B cell (primary cell): ENCODE measurements around the gene SLC9C1. TPM values are rescaled to one million over a fixed set of nuclear protein-coding genes. Genes with fewer than 3 reads are reported as not detected.
"Not testable (repeated sequence)": the region's sequence is repeated elsewhere in the genome, so short reads cannot be mapped to it uniquely, and the experiment has no call there.

ENCODE experiments used
- ATAC-seq: fragments of 200-7000 bp; cut with Tn5 transposase; one replicate; pipeline ENCODE4 v1.10.0; 2021; ENCODE audit warnings: low read depth, mild to moderate bottlenecking, moderate number of reproducible peaks, moderate library complexity
- CTCF ChIA-PET: fragments of 350-600 bp; sonication (Branson Sonifier 250); formaldehyde crosslinking; loops from one replicate; lab custom pipeline; 2021; ENCODE audit warnings: antibody characterized with exemption, inconsistent platforms; lab: Charles Lee
- POLR2A ChIA-PET: fragments of 350-600 bp; sonication (Branson Sonifier 250); formaldehyde crosslinking; loops from one replicate; lab custom pipeline; 2021; ENCODE audit warnings: antibody characterized with exemption; lab: Charles Lee
- DNase-seq: peaks from one replicate; pipeline ENCODE4 v3.0.0; 2013
- H2AFZ ChIP-seq: 2 replicates; pipeline ENCODE4 v1.6.1; 2012; ENCODE audit warnings: mild to moderate bottlenecking, low read depth, low read length; ENCODE audit not compliant: insufficient read depth, poor library complexity, severe bottlenecking
- H3K27ac ChIP-seq, 2 donors: 1 replicate in 1 of 2; 2 replicates in 1 of 2; pipeline ENCODE4 v1.5.1; 2012 to 2013; ENCODE audit warnings: low read length in 2 of 2, mild to moderate bottlenecking in 2 of 2, moderate library complexity in 1 of 2
- H3K27me3 ChIP-seq, 4 experiments: fragments of 200-600 bp in 1 of 4; sonication (generic) in 1 of 4; replicated peaks in 1 of 4; 1 replicate in 2 of 4; 2 replicates in 2 of 4; pipeline versions ENCODE4 v1.6.1 to v1.7.0; 2013 to 2016; ENCODE audit warnings: low read length in 3 of 4, mild to moderate bottlenecking in 2 of 4, mixed read lengths in 1 of 4, moderate library complexity in 1 of 4; ENCODE audit not compliant: insufficient read depth in 4 of 4, control insufficient read depth in 3 of 4; ENCODE audit errors: control extremely low read depth in 1 of 4
- H3K36me3 ChIP-seq, 2 experiments: replicated peaks in 1 of 2; 1 replicate in 1 of 2; 2 replicates in 1 of 2; pipeline versions ENCODE4 v1.6.1 to v1.7.1; 2013; ENCODE audit warnings: low read length in 1 of 2; ENCODE audit not compliant: insufficient read depth in 2 of 2, control insufficient read depth in 1 of 2; ENCODE audit errors: control extremely low read depth in 1 of 2, extremely low read depth in 1 of 2
- H3K4me1 ChIP-seq, 2 donors: fragments of 200-600 bp in 1 of 2; sonication (generic) in 1 of 2; 1 replicate in 1 of 2; 2 replicates in 1 of 2; pipeline versions ENCODE4 v1.5.1 to v1.6.1; 2013 to 2017; ENCODE audit warnings: low read length in 2 of 2; ENCODE audit not compliant: control insufficient read depth in 2 of 2, insufficient read depth in 2 of 2
- H3K4me2 ChIP-seq: replicated peaks from 2 replicates; pipeline ENCODE3; 2012; ENCODE audit warnings: mild to moderate bottlenecking, low read depth, low read length; ENCODE audit not compliant: poor library complexity, severe bottlenecking
- H3K4me3 ChIP-seq, 5 experiments: fragments of 200-600 bp in 1 of 5; sonication (generic) in 1 of 5; 1 replicate in 3 of 5; 2 replicates in 2 of 5; pipeline versions ENCODE4 v1.5.1 to v1.7.0; 2011 to 2016; ENCODE audit warnings: low read length in 4 of 5, mild to moderate bottlenecking in 4 of 5, low read depth in 2 of 5, control low read depth in 1 of 5, moderate library complexity in 1 of 5; ENCODE audit not compliant: insufficient read depth in 1 of 5; ENCODE audit errors: control extremely low read depth in 1 of 5, extremely low read depth in 1 of 5
- H3K79me2 ChIP-seq: fragments of 200-600 bp; sonication (generic); one replicate; pipeline ENCODE4 v1.6.0; 2016; ENCODE audit warnings: low read length; ENCODE audit not compliant: control insufficient read depth, insufficient read depth
- H3K9ac ChIP-seq: fragments of 200-600 bp; sonication (generic); 2 replicates; pipeline ENCODE4 v1.6.1; 2017; ENCODE audit warnings: mild to moderate bottlenecking, low read length, moderate library complexity
- H3K9me3 ChIP-seq, 3 donors: one replicate each; pipeline versions ENCODE4 v1.6.1 to v1.7.1; 2013; ENCODE audit warnings: low read length in 2 of 3; ENCODE audit not compliant: control insufficient read depth in 2 of 3, insufficient read depth in 1 of 3; ENCODE audit errors: control extremely low read depth in 1 of 3
- H4K20me1 ChIP-seq: 2 replicates; pipeline ENCODE4 v1.6.0; 2012; ENCODE audit warnings: mild to moderate bottlenecking, low read length; ENCODE audit not compliant: insufficient read depth, control insufficient read depth, poor library complexity, severe bottlenecking
- H3K27ac Mint-ChIP-seq: one replicate; pipeline ENCODE4 v1.8.0; 2021; ENCODE audit warnings: mixed read lengths
- H3K27me3 Mint-ChIP-seq: one replicate; pipeline ENCODE4 v1.8.0; 2021; ENCODE audit warnings: mixed read lengths
- H3K4me1 Mint-ChIP-seq: one replicate; pipeline ENCODE4 v1.8.0; 2021; ENCODE audit warnings: mixed read lengths
- H3K4me3 Mint-ChIP-seq: one replicate; pipeline ENCODE4 v1.8.0; 2021; ENCODE audit warnings: mixed read lengths
- H3K9me3 Mint-ChIP-seq: one replicate; pipeline ENCODE4 v1.8.0; 2022; ENCODE audit warnings: mixed read lengths; ENCODE audit not compliant: insufficient read depth
- EZH2 ChIP-seq: IDR thresholded peaks from 2 replicates; pipeline ENCODE4 v1.6.1; 2012; ENCODE audit warnings: borderline replicate concordance, low read depth, mild to moderate bottlenecking, moderate library complexity, low read length; ENCODE audit not compliant: insufficient read depth, poor library complexity, severe bottlenecking
- WGBS: methylation state at CpG from one replicate; pipeline ENCODE4 v1.1.5; 2013; ENCODE audit warnings: missing lambda C conversion rate; ENCODE audit not compliant: insufficient coverage; 5-methylcytosine and 5-hydroxymethylcytosine counted together
- intact Hi-C: fragments of 100-400 bp; cut with micrococcal nuclease; formaldehyde crosslinking; loops from one replicate; pipeline ENCODE4 v1.10.0; 2022
- polyA plus RNA-seq: library from polyadenylated mRNA; depleted of rRNA; stranded (reverse); fragments of >200 nt; gene quantifications from 2 replicates; pipeline ENCODE4 v1.2.3, GENCODE V29; 2012
- total RNA-seq, 2 donors: library from RNA; stranded (reverse); fragments of 120-200 nt in 1 of 2; gene quantifications; 1 replicate in 1 of 2; 2 replicates in 1 of 2; pipeline versions ENCODE4 v1.2.3 to v1.2.4, GENCODE V29; 2013 to 2022
- TF ChIP-seq, protein P1 (sequence below): fragments of 200-600 bp; IDR thresholded peaks from one replicate; pipeline ENCODE4 v1.8.0; 2022; ENCODE audit warnings: antibody characterized with exemption, mild to moderate bottlenecking

SLC9C1 gene
- total and polyA plus RNA-seq, 2 donors (not counting 1 experiment from before 2014, with no cell fraction given) = 0.07 to 0.49 TPM

DNA sequence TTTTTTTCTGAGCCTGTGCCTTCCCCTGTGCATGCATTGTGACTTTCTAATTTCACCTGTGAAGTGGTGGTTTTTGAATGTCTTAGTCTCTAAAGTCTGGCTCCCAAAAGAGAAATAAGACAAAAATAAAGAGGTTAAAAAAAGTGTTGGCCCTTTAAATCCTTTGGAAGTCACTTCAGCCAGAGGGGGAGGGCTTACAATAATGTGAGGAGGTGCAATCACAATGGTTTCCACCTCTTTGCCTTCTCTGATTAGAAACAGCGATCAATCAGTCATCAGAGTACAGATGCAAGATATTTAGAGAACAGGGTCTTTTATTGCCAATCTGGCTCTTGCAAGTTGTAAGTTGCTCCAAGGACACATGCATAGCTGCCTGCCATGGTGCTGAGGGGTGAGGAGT lies 96.9 kb downstream of the SLC9C1 start:
- Histone ChIP-seq H3K4me2 (no peak overlapping the region), H3K4me1 (no peaks in the 10 kb centered on the region), H3K27me3 (no peaks in the 10 kb centered on the region), H3K79me2 (no peaks in the 10 kb centered on the region), H3K4me3 (no peak overlapping the region), H3K9me3 (peaks cover 2 to 15% (median 14%) of the 10 kb centered on the region in 3 donors), H3K36me3 (no peaks in the 10 kb centered on the region), H4K20me1 (no peaks in the 10 kb centered on the region), H3K27ac (no peak overlapping the region), H2AFZ (no peak overlapping the region), H3K9ac (no peak overlapping the region)
- H3K9me3 Mint-ChIP-seq = peaks cover 6% of the 10 kb centered on the region
- no peaks in the 10 kb centered on the region for H3K27me3 Mint-ChIP-seq
- no peak for DNase-seq
- intact Hi-C loops = no loop called here
- no peak for ATAC-seq
- ChIA-PET POLR2A (no interaction called here), CTCF (interaction anchor here (0.5 kb wide), 1 partner anchor 837 kb away, joined by 3 read pairs; no protein-coding TSS in a partner anchor)
- TF ChIP-seq, protein P1, sequence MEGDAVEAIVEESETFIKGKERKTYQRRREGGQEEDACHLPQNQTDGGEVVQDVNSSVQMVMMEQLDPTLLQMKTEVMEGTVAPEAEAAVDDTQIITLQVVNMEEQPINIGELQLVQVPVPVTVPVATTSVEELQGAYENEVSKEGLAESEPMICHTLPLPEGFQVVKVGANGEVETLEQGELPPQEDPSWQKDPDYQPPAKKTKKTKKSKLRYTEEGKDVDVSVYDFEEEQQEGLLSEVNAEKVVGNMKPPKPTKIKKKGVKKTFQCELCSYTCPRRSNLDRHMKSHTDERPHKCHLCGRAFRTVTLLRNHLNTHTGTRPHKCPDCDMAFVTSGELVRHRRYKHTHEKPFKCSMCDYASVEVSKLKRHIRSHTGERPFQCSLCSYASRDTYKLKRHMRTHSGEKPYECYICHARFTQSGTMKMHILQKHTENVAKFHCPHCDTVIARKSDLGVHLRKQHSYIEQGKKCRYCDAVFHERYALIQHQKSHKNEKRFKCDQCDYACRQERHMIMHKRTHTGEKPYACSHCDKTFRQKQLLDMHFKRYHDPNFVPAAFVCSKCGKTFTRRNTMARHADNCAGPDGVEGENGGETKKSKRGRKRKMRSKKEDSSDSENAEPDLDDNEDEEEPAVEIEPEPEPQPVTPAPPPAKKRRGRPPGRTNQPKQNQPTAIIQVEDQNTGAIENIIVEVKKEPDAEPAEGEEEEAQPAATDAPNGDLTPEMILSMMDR = no peak
- no peak for TF ChIP-seq EZH2
- no peaks in the 10 kb centered on the region for H3K4me1 Mint-ChIP-seq
- no CpG with 5 or more reads among the region's 1 CpG for WGBS
- no peak overlapping the region for H3K4me3 Mint-ChIP-seq
- H3K27ac Mint-ChIP-seq = no peak overlapping the region

DNA sequence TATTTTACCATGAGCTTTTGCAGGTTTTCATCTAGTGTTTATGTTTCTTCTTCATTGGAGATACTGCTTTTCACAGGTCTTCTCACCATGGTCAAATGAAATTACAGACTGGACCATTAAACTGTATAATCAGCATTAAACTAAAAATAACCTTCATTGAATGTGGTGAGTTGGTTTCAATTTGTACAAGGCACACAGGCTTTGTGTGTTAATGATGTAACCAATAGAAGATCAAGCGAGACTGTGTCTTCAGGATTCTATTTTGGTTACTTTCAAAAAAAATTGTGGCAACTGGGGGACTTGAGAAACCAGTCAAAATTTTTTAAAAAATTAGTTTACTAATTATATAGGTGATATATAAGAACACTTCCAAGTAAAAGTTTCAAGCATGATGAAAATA lies 106.7 kb downstream of the SLC9C1 start:
- Histone ChIP-seq H3K4me3 (no peak overlapping the region), H3K9ac (no peak overlapping the region), H3K36me3 (no peaks in the 10 kb centered on the region), H2AFZ (no peak overlapping the region), H3K4me1 (no peaks in the 10 kb centered on the region), H4K20me1 (no peaks in the 10 kb centered on the region), H3K27ac (no peak overlapping the region), H3K79me2 (no peaks in the 10 kb centered on the region), H3K4me2 (no peak overlapping the region), H3K27me3 (peaks cover 0 to 3% (median 0%) of the 10 kb centered on the region in 4 experiments), H3K9me3 (peaks cover 0 to 4% (median 1%) of the 10 kb centered on the region in 3 donors)
- WGBS = no CpG with 5 or more reads among the region's 1 CpG
- ATAC-seq (no peak), DNase-seq (no peak)
- CTCF ChIA-PET = no interaction called here
- peaks cover 6% of the 10 kb centered on the region for H3K9me3 Mint-ChIP-seq
- peaks cover 3% of the 10 kb centered on the region for H3K27me3 Mint-ChIP-seq
- no peak overlapping the region for H3K27ac Mint-ChIP-seq
- H3K4me3 Mint-ChIP-seq = no peak overlapping the region
- POLR2A ChIA-PET = no interaction called here
- TF ChIP-seq EZH2 = no peak
- TF ChIP-seq, protein P1 = no peak
- intact Hi-C loops = no loop called here
- H3K4me1 Mint-ChIP-seq = peaks cover 2% of the 10 kb centered on the region

DNA sequence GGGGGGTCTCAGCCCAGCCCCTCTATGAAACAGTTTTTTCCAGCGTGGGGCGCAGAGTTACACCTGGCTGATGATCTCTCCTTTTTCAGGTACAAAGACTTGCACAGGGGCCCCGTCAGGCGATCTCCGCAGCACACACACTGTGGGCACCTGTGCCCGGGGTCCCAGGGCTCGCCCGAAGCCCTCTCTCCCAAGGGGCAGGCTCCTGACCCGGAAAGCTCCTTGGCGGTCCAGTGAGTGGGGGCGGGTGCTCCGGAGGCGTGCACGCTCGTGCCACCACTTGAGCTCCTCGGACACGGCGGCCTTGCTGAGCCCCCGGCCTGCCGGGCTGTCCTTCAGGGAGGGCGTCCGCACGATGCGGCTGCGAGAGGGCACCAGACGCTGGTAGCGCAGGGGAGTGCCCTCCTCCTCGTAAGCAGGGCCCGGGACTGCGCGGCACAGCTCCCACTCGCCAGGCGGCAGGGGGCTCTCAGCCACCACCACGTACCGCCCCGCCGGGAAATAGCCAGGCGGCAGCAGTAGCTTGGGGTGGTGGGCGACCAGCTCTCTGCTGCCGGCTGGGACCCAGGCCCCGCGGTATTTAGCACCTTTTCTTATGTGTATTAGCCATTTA lies 108.5 kb downstream of the SLC9C1 start:
- H3K4me2 ChIP-seq = peak overlapping the region; percentile 54
- POLR2A ChIA-PET = not testable (repeated sequence)

More for the DNA sequence above, 108.5 kb downstream of the SLC9C1 start:
- 34% methylated on average over 13 of the region's 42 CpGs for WGBS
- H3K27me3 ChIP-seq, H4K20me1 ChIP-seq, intact Hi-C loops, H3K9ac ChIP-seq, H3K36me3 ChIP-seq, ATAC-seq, H3K9me3 Mint-ChIP-seq, H3K4me1 Mint-ChIP-seq, H3K9me3 ChIP-seq, H3K4me1 ChIP-seq, H3K27ac Mint-ChIP-seq, H3K4me3 ChIP-seq, H3K27ac ChIP-seq, H3K79me2 ChIP-seq, H3K27me3 Mint-ChIP-seq, DNase-seq: not testable (repeated sequence)
- CTCF ChIA-PET = interaction anchor here (0.5 kb wide), 1 partner anchor 288 kb away, joined by 4 read pairs; no protein-coding TSS in a partner anchor
- H3K4me3 Mint-ChIP-seq = peak overlapping the region; percentile 18
- peak overlapping the region; percentile 42 for H2AFZ ChIP-seq
